GM19463 (cell line): Measurements from ENCODE around the gene AMMECR1L.
"Not testable (repeated sequence)": the region's sequence is repeated elsewhere in the genome, so short reads cannot be mapped to it uniquely, and the experiment has no call there.

ENCODE experiments used
- ATAC-seq: cut with Tn5 transposase; IDR thresholded peaks from one replicate; pipeline ENCODE4 v1.9.1; 2021; ENCODE audit warnings: mild to moderate bottlenecking, moderate library complexity; ENCODE audit not compliant: unreplicated experiment

AMMECR1L gene

DNA sequence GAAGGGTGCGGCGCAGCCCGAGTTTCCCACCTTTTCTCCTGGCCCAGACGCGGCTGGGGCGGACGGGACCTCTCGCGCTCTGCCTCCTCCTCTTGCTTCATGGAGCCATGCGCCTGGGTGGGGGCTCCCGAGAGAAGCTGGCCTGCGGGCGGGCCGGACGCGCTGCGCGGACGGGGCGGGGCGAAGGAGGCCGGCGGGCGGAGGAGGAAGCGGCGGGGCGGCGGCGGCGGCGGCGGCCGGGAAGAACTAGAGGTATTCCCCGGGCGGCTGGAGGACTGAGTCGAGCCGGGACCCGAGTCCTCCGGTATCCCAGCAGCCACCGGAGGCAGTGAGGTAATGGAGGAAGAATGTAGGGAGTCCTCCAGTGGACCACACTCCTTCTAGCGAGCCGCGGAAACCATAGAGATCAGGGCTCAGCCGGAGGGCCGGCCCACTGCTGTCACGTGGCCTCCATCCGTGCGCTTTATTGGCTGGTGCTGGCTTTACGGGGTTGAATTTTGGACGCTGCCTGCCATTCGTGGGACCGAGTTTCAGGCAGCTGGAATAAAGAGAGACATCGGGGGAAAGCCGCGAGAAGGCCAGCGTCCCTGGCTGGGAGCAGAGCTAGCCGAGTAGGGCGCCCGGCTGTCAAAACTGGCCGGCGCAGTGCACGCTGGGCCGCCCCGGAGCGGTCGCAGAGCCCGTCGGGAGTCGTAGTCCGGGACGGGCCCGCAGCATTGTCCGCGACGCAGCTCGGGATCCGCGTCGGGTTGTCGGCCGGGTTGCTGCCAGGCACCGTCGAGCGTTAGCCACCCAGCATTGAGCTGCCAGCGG lies at the start of gene AMMECR1L:
AMMECR1L (minus strand) TSS at position 177 of the 813 bp plus-strand sequence. CDS start 11,722 bp downstream, outside the sequence.
- peak; percentile 91 for ATAC-seq

GRCh38 chr2:127935337-127935736 lies 49.6 kb upstream of the AMMECR1L start:
- no peak for ATAC-seq

GRCh38 chr2:127932199-127932876 lies 46.6 kb upstream of the AMMECR1L start:
- no peak for ATAC-seq

DNA sequence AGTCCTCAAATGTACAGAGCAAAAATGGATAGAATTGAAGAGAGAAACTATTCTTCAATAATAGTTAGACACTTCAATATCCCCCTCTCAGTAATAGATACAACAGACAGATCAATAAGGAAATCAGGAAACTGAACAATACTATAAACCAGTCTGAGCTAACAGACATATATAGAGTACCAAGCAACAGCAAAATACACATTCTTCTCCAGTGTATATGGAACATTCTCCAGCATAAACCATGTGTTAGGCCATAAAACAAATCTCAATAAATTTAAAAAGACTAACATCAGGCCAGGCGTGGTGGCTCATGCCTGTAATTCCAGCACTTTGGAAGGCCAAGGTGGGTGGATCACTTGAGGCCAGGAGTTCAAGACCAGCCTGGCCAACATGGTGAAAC lies 43.7 kb upstream of the AMMECR1L start:
- ATAC-seq = no peak

DNA sequence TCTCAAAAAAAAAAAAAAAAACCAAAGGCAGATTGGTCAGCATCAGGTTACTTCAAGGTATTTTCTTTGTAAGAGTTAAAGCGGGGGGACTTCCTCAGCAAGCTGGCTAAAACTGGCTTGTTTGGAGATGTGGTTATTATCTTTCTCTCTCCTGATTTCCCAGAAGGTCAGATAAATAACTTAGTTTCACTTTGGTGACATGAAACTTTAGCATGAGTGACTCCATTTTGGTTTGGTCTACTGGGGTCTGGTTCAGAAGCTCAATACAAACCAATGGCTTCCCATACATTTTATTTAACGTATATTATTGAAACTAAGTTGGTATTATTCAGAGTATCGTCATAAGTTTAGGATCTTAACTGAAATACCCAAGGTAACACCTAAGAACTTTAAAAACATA lies 41.6 kb upstream of the AMMECR1L start:
- ATAC-seq = no peak

GRCh38 chr2:127917916-127918315 lies 32.2 kb upstream of the AMMECR1L start:
- no peak for ATAC-seq

DNA sequence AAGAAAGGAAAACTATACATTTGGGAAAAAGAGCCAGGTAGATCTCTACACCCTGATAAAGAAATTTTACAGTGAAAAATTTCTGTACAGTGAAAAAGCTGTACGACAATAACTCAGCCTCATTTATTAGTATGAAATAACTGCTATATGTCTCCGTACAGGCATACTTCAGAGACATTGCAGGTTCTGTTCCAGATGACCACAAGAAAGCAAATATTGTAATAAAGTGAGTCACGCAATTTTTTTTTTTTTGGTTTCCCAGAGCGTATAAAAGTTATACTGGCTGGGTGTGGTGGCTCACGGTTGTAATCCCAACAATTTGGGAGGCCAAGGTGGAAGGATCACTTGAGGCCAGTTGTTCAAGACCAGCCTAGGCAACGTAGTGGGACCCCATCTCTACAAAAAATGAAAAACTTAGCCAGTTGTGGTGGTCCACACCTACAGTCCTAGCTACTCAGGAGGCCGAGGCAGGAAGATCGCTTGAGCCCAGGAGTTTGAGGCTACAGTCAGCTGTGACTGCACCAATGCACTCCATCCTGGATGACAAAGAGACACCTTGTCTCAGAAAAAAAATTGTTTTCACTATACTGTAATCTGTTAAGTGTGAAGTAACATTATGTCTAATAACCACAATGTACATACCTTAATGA lies 28.2 kb upstream of the AMMECR1L start:
- ATAC-seq = no peak

GRCh38 chr2:127911737-127912136 lies 26.0 kb upstream of the AMMECR1L start:
- ATAC-seq = no peak

DNA sequence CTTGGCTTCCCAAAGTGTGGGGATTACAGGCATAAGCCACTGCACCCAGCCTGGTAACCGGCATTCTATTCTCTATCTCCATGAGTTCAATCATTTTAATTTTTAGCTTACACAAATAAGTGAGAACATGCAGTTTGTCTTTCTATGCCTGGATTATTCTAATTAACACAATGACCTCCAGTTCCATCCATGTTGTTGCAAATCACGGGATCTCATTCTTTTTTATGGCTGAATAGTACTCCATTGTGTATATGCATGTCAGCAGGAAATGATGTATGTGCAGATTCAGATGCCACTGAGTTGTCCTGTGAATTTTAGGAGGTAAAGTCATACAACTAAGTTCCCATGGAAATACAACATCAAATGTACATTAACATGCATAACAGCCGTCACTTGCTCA lies 24.7 kb upstream of the AMMECR1L start:
- no peak for ATAC-seq

GRCh38 chr2:127909019-127909418 lies 23.3 kb upstream of the AMMECR1L start:
- no peak for ATAC-seq

DNA sequence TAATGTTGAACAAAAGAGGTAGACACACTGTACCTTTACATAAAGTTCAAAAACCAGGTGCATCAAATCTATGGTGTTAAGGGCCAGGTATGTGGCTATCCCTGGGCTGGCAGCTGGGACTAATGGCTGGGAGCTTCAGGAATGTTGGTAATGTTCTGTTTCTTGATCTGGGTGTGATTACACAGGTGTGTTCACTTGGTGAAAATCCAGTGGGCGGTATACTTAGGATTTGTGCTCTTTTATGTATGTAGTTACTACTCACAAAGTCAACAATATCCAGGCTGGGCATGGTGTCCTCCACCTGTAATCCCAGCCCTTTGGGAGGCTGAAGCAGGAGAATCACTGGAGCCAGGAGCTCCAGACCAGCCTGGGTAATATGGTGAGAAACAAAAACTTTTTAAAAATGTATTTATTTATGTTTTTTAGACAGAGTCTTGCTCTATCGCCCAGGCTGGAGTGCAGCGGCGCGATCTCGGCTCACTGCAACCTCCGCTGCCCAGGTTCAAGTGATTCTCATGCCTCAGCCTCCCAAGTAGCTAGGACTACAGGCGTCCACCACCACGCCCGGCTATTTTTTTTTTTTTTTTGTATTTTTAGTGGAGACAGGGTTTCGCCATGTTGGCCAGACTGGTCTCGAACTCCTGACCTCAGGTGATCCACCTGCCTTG lies 22.1 kb upstream of the AMMECR1L start:
- ATAC-seq = not testable (repeated sequence)

DNA sequence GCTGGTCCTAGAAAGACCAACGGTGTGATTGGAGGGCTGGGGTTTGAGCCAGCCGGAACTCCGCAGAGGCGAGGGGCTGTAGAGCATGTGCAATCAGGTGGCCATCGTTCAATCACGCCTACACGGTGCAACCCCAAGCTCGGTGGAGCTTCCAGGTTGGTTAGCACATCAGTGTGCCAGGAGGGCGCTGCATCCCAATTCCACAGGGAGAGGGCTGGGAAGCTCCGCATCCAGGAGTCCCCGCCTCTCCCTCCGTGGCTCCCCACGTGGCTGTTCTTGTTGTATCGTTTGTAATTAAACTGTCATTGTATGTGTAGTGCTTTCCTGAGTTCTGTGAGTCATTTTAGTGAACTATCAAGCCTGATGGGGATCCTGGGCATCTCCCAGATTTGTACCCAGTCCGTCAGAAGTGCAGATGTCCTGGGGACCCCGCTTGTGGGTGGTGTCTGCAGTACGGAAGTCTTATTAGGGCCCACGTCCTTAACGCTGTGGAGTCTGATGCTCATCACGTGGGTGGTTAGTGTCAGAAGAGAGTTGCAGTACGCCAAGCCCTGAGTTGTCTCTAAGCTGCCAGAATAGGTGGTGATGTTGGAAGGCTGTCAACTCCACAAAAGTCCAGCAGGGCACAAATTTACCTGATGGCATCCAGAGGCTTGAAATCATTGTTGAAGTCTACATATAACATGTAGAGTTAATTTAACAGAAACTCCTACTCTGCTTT lies 20.6 kb upstream of the AMMECR1L start:
- ATAC-seq = no peak

DNA sequence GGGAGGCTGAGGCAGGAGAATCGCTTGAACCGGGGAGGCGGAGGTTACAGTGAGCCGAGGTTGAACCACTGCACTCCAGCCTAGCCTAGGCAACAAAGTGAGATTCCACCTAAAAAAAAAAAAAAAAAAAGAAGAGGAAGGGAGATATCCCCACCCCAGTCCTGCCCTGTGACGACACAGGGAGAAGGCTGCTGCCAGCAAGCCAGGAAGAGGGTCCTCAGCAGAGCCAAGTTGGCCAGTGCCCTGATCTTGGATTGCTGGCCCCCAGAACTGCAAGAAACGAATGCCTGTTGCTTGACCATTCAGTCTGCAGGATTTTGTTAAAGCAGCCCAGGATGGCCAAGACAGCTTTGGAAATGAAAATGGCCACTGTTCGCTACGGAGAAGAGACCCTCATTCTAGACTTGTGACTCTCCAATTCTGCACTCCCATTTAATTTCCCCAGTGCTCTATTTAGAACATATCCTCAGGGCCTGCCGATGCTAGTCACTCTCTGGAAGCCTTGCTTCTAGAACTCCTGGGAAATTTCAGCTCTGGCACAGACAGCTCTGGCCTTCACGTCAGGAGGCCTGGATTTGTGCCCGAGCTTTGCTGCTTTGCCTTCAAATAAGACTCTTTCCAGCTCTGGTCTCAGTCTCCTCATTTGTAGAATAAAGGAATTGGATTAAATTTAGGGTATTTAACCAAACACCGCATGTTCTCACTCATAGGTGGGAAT lies 15.7 kb upstream of the AMMECR1L start:
- no peak for ATAC-seq

GRCh38 chr2:127897531-127898211 lies 11.9 kb upstream of the AMMECR1L start:
- ATAC-seq = no peak

- no peak for ATAC-seq
These were observed 7.7 kb upstream of the AMMECR1L start for GRCh38 chr2:127893494-127893893.

DNA sequence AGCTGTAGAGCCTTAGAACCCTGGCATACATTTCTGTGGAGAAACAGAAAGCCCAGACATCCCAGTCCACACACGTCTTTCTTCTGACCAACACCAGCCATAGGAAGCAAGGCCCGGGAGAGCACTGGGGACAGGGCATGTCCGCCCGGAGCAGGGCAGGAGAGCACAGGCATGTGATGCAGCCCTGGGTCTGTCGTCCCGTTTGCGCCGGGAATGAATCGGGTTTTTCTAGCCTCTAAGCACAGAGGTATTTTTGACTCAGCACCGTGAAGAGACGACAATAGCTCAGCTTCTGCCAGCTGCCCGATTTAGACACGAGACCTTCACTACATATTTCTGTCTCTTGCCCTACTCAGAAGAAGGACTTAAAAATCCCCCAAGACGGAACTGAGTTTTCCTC lies 7.3 kb upstream of the AMMECR1L start:
- ATAC-seq = no peak

- ATAC-seq = no peak
These were observed 6.1 kb upstream of the AMMECR1L start for GRCh38 chr2:127891811-127892210.

- not testable (repeated sequence) for ATAC-seq
These were observed 5.0 kb upstream of the AMMECR1L start for GRCh38 chr2:127890756-127891155.

DNA sequence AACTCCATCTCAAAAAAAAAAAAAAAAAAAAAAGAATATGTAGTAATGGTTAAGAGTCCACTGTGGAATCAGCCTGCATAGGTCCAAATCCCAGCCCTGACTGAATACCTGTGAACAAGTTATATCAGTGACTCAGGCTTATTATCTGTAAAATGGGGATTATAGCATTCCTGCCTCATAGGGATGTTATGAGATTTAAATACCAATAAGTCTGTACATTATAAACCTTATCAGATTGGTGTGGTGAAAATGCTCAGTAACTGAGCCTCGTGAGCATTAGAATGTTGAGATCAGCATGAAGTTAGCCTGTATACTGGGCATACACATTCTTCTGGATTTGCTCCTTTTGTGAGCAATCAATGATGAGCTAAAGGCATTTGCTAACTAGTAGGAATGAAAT lies 3.0 kb upstream of the AMMECR1L start:
- no peak for ATAC-seq
